Neural cell (in vitro differentiated cells): Measurements from ENCODE around the gene FHOD3. TPM values are rescaled to one million over a fixed set of nuclear protein-coding genes. Genes with fewer than 3 reads are reported as not detected.

Source experiments
- H2AFZ ChIP-seq: fragments of 200-600, 300-800 bp; sonication (generic), shearing (Covaris generic); 2 replicates; pipeline ENCODE4 v1.6.0; 2014; ENCODE audit warnings: low read depth, mild to moderate bottlenecking, antibody characterized with exemption, low read length, moderate library complexity
- H3F3A ChIP-seq: fragments of 200-600 bp; shearing (Covaris generic); 2 replicates; pipeline ENCODE4 v1.6.1; 2016; ENCODE audit warnings: mild to moderate bottlenecking, moderate library complexity, mixed read lengths, antibody characterized with exemption, low read length; ENCODE audit not compliant: insufficient read depth, poor library complexity, severe bottlenecking
- H3K27ac ChIP-seq: fragments of 200-600, 300-800 bp; sonication (generic), shearing (Covaris generic); 2 replicates; pipeline ENCODE4 v1.5.1; 2014; ENCODE audit warnings: mild to moderate bottlenecking, low read length, moderate library complexity
- H3K27me3 ChIP-seq: fragments of 300-800, 200-600 bp; sonication (generic), shearing (Covaris generic); 2 replicates; pipeline ENCODE4 v1.6.0; 2014; ENCODE audit warnings: mild to moderate bottlenecking, low read depth, low read length, moderate library complexity; ENCODE audit not compliant: insufficient read depth
- H3K36me3 ChIP-seq: fragments of 300-800, 200-600 bp; sonication (generic), shearing (Covaris generic); 2 replicates; pipeline ENCODE4 v1.5.1; 2014; ENCODE audit warnings: mild to moderate bottlenecking, antibody characterized with exemption, low read length, moderate library complexity; ENCODE audit not compliant: insufficient read depth
- H3K4me2 ChIP-seq: fragments of 300-800, 200-600 bp; sonication (generic), shearing (Covaris generic); 2 replicates; pipeline ENCODE4 v1.6.0; 2014; ENCODE audit warnings: mild to moderate bottlenecking, low read length
- H3K4me3 ChIP-seq: fragments of 300-800, 200-600 bp; sonication (generic), shearing (Covaris generic); 2 replicates; pipeline ENCODE4 v1.5.1; 2014; ENCODE audit warnings: mild to moderate bottlenecking, low read length, moderate library complexity
- H3K79me2 ChIP-seq: fragments of 200-600 bp; shearing (Covaris generic); replicated peaks from 2 replicates; pipeline ENCODE4 v1.6.0; 2014; ENCODE audit warnings: mild to moderate bottlenecking, low read length, moderate library complexity; ENCODE audit not compliant: insufficient read depth
- H3K9ac ChIP-seq: fragments of 300-800, 200-600 bp; sonication (generic), shearing (Covaris generic); 2 replicates; pipeline ENCODE4 v1.6.1; 2016; ENCODE audit warnings: mild to moderate bottlenecking, low read length, mixed read lengths
- H3K9me2 ChIP-seq: fragments of 200-600 bp; shearing (Covaris generic); 2 replicates; pipeline ENCODE4 v1.6.1; 2016; ENCODE audit warnings: mild to moderate bottlenecking, low read length, mixed read lengths; ENCODE audit not compliant: insufficient read depth
- H3K9me3 ChIP-seq: fragments of 200-600, 300-800 bp; sonication (generic), shearing (Covaris generic); 2 replicates; pipeline ENCODE4 v1.6.1; 2016; ENCODE audit warnings: mild to moderate bottlenecking, mixed run types, low read length, moderate library complexity, mixed read lengths
- H4K20me1 ChIP-seq: fragments of 200-600 bp; shearing (Covaris generic); 2 replicates; pipeline ENCODE4 v1.6.1; 2016; ENCODE audit warnings: mild to moderate bottlenecking, mixed run types; ENCODE audit not compliant: insufficient read depth
- EP300 ChIP-seq: fragments of 450-650 bp; conservative IDR thresholded peaks from 2 replicates; pipeline ENCODE4 v1.6.1; 2014; ENCODE audit warnings: antibody characterized with exemption, mild to moderate bottlenecking, moderate library complexity; ENCODE audit not compliant: poor library complexity, severe bottlenecking
- EZH2 ChIP-seq: fragments of 200-600, 300-800 bp; shearing (Covaris generic), sonication (generic); IDR thresholded peaks from 2 replicates; pipeline ENCODE4 v1.6.1; 2014; ENCODE audit warnings: antibody characterized with exemption, low read length, borderline replicate concordance, mild to moderate bottlenecking; ENCODE audit not compliant: insufficient read depth, poor library complexity, severe bottlenecking
- MXI1 ChIP-seq: fragments of 450-650 bp; conservative IDR thresholded peaks from 2 replicates; pipeline ENCODE4 v1.6.1; 2014; ENCODE audit warnings: antibody characterized with exemption, mild to moderate bottlenecking; ENCODE audit not compliant: poor library complexity, severe bottlenecking
- POLR2AphosphoS5 ChIP-seq: IDR thresholded peaks from 2 replicates; pipeline ENCODE4 v1.6.1; 2012
- RAD21 ChIP-seq: fragments of 450-650 bp; conservative IDR thresholded peaks from 2 replicates; pipeline ENCODE4 v1.6.1; 2014; ENCODE audit warnings: antibody characterized with exemption, mild to moderate bottlenecking, moderate library complexity
- SMC3 ChIP-seq: fragments of 450-650 bp; conservative IDR thresholded peaks from 2 replicates; pipeline ENCODE4 v1.6.1; 2014; ENCODE audit warnings: antibody characterized with exemption, mild to moderate bottlenecking, moderate library complexity; ENCODE audit not compliant: poor library complexity
- TAF1 ChIP-seq: IDR thresholded peaks from 2 replicates; pipeline ENCODE4 v1.6.1; 2012; ENCODE audit warnings: low read depth
- polyA plus RNA-seq: library from polyadenylated mRNA; depleted of rRNA; stranded (reverse); fragments of >200 nt; gene quantifications from 2 replicates; pipeline ENCODE4 v1.2.3, GENCODE V29; 2014
- TF ChIP-seq, protein P1 (sequence below): IDR thresholded peaks from 2 replicates; pipeline ENCODE4 v1.6.1; 2012; ENCODE audit warnings: borderline replicate concordance
- TF ChIP-seq, protein P2 (sequence below): fragments of 450-650 bp; IDR thresholded peaks from 2 replicates; pipeline ENCODE4 v1.5.1; 2014; ENCODE audit warnings: antibody characterized with exemption, mild to moderate bottlenecking, moderate library complexity; ENCODE audit not compliant: poor library complexity, severe bottlenecking

The FHOD3 gene
- polyA plus RNA-seq, 1 donor from 2014 or later, result 19.4 TPM

DNA sequence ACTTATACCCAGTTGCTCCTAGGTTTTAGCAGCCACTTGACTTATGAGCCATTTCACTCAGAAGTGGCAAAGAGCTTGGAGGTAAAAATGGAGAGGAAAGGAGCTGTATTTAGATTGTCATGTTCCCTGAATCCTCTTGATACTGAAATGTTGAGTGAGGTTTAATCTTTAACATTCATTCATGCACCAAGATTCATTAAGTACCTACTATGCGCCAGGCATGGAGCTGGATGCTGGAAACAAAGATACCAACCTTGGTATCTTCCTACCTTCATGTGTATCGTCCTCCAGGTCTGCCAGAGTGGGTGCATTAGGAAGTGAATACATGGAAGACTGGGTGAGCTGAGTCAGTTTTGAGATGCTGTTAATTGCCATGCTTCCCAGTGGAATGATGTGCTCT lies 507.6 kb downstream of the FHOD3 start:
- H4K20me1 ChIP-seq, result no peaks in the 10 kb centered on the region
- H3K9ac ChIP-seq, result no peak overlapping the region
- no peak overlapping the region for H2AFZ ChIP-seq
- no peak overlapping the region for H3K27ac ChIP-seq
- H3F3A ChIP-seq, result no peaks in the 10 kb centered on the region
- H3K9me2 ChIP-seq, result no peaks in the 10 kb centered on the region
- no peaks in the 10 kb centered on the region for H3K27me3 ChIP-seq
- no peaks in the 10 kb centered on the region for H3K9me3 ChIP-seq
- H3K36me3 ChIP-seq, result peaks cover 26% of the 10 kb centered on the region
- H3K79me2 ChIP-seq, result no peaks in the 10 kb centered on the region
- H3K4me3 ChIP-seq, result no peak overlapping the region
- TF ChIP-seq EZH2, result no peak
- no peak overlapping the region for H3K4me2 ChIP-seq

DNA sequence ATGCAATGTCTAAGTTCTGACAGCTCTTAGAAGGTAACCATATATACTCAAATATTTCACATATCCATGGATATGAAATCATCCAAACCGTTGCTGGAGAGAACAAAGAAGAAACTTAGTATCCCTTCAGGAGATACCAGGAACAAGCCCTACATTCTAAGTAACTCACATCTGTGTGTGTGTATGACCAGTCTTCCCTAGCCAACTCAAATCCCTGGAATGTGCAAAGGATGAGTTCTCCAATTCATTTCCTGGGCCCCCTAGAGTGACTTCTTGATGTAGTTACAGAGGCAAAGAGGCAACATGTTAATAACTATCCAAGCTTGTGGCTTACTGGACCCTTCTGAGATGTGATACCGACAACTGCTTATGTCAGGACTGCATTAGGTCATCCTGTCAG lies 511.2 kb downstream of the FHOD3 start:
- no peaks in the 10 kb centered on the region for H3F3A ChIP-seq
- H3K27me3 ChIP-seq, result no peaks in the 10 kb centered on the region
- no peaks in the 10 kb centered on the region for H3K79me2 ChIP-seq
- peaks cover 15% of the 10 kb centered on the region for H3K36me3 ChIP-seq
- H3K9me3 ChIP-seq, result no peaks in the 10 kb centered on the region
- H3K4me3 ChIP-seq, result no peak overlapping the region
- TF ChIP-seq POLR2AphosphoS5 (no peak), SMC3 (no peak), TAF1 (no peak)
- TF ChIP-seq, protein P1, sequence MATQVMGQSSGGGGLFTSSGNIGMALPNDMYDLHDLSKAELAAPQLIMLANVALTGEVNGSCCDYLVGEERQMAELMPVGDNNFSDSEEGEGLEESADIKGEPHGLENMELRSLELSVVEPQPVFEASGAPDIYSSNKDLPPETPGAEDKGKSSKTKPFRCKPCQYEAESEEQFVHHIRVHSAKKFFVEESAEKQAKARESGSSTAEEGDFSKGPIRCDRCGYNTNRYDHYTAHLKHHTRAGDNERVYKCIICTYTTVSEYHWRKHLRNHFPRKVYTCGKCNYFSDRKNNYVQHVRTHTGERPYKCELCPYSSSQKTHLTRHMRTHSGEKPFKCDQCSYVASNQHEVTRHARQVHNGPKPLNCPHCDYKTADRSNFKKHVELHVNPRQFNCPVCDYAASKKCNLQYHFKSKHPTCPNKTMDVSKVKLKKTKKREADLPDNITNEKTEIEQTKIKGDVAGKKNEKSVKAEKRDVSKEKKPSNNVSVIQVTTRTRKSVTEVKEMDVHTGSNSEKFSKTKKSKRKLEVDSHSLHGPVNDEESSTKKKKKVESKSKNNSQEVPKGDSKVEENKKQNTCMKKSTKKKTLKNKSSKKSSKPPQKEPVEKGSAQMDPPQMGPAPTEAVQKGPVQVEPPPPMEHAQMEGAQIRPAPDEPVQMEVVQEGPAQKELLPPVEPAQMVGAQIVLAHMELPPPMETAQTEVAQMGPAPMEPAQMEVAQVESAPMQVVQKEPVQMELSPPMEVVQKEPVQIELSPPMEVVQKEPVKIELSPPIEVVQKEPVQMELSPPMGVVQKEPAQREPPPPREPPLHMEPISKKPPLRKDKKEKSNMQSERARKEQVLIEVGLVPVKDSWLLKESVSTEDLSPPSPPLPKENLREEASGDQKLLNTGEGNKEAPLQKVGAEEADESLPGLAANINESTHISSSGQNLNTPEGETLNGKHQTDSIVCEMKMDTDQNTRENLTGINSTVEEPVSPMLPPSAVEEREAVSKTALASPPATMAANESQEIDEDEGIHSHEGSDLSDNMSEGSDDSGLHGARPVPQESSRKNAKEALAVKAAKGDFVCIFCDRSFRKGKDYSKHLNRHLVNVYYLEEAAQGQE, result no peak
- no peak overlapping the region for H3K27ac ChIP-seq
- H4K20me1 ChIP-seq, result no peaks in the 10 kb centered on the region
- H3K9ac ChIP-seq, result no peak overlapping the region
- H3K9me2 ChIP-seq, result no peaks in the 10 kb centered on the region
- no peak overlapping the region for H2AFZ ChIP-seq
- H3K4me2 ChIP-seq, result no peak overlapping the region

DNA sequence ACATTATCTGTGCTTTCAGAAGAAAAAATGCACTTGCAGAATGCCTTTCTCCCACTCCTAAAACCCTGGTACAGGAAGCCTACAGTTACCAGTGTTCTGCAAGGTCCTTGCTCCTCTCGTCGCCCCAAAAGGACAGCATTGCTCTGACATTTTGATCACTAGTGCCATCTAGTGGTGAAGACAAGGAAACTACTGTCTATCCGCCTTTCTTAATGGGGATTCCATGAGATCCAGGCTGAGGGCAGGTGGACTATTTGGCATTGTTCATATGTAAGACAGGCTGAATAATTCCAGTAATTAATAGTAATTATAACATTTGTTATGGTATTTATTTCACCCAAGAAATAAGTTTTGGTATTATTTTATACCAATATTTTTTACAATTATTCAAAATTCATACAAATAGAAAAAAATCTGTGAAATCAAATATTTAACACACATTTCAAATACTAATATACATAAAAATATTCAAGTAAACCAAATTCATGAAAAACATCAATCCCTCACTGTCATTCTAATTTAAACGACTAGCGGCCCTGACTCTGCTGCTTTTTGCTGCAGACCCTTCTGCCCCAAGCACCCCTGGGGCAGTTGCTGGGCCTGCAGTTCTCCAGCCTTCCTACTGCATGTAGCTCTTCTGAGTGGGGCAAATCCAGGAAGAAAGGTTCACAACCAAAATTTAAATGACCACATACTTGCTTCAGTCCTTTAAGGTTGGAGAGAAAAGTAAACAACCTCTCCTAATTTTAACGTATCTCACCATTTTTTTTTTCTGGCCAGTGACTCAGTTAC lies 512.3 kb downstream of the FHOD3 start:
- H2AFZ ChIP-seq, result no peak overlapping the region
- H3K4me3 ChIP-seq, result no peak overlapping the region
- no peaks in the 10 kb centered on the region for H3K9me2 ChIP-seq
- H4K20me1 ChIP-seq, result no peaks in the 10 kb centered on the region
- no peaks in the 10 kb centered on the region for H3F3A ChIP-seq
- no peaks in the 10 kb centered on the region for H3K9me3 ChIP-seq
- no peak overlapping the region for H3K27ac ChIP-seq
- H3K9ac ChIP-seq, result no peak overlapping the region
- peaks cover 12% of the 10 kb centered on the region for H3K36me3 ChIP-seq
- H3K79me2 ChIP-seq, result no peaks in the 10 kb centered on the region
- H3K27me3 ChIP-seq, result no peaks in the 10 kb centered on the region
- TF ChIP-seq POLR2AphosphoS5 (no peak), RAD21 (peak; percentile 71), EZH2 (no peak), MXI1 (no peak), TAF1 (no peak), EP300 (no peak), SMC3 (peak; percentile 70)
- TF ChIP-seq, protein P2, sequence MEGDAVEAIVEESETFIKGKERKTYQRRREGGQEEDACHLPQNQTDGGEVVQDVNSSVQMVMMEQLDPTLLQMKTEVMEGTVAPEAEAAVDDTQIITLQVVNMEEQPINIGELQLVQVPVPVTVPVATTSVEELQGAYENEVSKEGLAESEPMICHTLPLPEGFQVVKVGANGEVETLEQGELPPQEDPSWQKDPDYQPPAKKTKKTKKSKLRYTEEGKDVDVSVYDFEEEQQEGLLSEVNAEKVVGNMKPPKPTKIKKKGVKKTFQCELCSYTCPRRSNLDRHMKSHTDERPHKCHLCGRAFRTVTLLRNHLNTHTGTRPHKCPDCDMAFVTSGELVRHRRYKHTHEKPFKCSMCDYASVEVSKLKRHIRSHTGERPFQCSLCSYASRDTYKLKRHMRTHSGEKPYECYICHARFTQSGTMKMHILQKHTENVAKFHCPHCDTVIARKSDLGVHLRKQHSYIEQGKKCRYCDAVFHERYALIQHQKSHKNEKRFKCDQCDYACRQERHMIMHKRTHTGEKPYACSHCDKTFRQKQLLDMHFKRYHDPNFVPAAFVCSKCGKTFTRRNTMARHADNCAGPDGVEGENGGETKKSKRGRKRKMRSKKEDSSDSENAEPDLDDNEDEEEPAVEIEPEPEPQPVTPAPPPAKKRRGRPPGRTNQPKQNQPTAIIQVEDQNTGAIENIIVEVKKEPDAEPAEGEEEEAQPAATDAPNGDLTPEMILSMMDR, result peak; percentile 86
- TF ChIP-seq, protein P1, result no peak
- no peak overlapping the region for H3K4me2 ChIP-seq
